IMR-90 (cell line): ENCODE measurements around the gene ZNF771. TPM values are rescaled to one million over a fixed set of nuclear protein-coding genes. Genes with fewer than 3 reads are reported as not detected.

Source experiments
- ATAC-seq: fragments of 200-7000 bp; cut with Tn5 transposase; 2 replicates; pipeline ENCODE4 v1.9.1; 2020; ENCODE audit warnings: low read depth, mild to moderate bottlenecking, moderate library complexity
- BruUV-seq: library from RNA; stranded (reverse); fragments of 400-500 nt; replicated peaks from 2 replicates; lab custom pipeline; 2021; lab: Mats Ljungman, UMichigan
- CTCF ChIA-PET: fragments of 300-600 bp; formaldehyde crosslinking; extraction: SDS; loops from one replicate; lab custom pipeline; 2021; ENCODE audit warnings: antibody characterized with exemption; lab: Yijun Ruan, JAX
- POLR2A ChIA-PET: fragments of 300-600 bp; sonication (Branson Sonifier 250); formaldehyde crosslinking; loops from one replicate; lab custom pipeline; 2022; ENCODE audit warnings: antibody characterized with exemption; ENCODE audit not compliant: unreplicated experiment; lab: Charles Lee
- DNase-seq: peaks from one replicate; pipeline ENCODE4 v3.0.0; 2013
- H2AFZ ChIP-seq: replicated peaks from 2 replicates; pipeline ENCODE3; 2013; ENCODE audit warnings: low read length, mild to moderate bottlenecking; ENCODE audit not compliant: poor library complexity
- H2AK5ac ChIP-seq: 2 replicates; pipeline ENCODE4 v1.6.1; 2013; ENCODE audit warnings: low read depth, low read length, inconsistent platforms
- H2AK9ac ChIP-seq: replicated peaks from 2 replicates; pipeline ENCODE3; 2013; ENCODE audit warnings: mild to moderate bottlenecking, low read depth, low read length, moderate library complexity; ENCODE audit not compliant: poor library complexity
- H2BK120ac ChIP-seq: 2 replicates; pipeline ENCODE4 v1.6.1; 2013; ENCODE audit warnings: low read depth, low read length, inconsistent platforms
- H2BK15ac ChIP-seq: 3 replicates; pipeline ENCODE4 v1.6.1; 2013; ENCODE audit warnings: low read depth, low read length, inconsistent platforms
- H2BK20ac ChIP-seq: 2 replicates; pipeline ENCODE4 v1.6.1; 2013; ENCODE audit warnings: low read depth, mild to moderate bottlenecking, inconsistent platforms, low read length, moderate library complexity
- H2BK5ac ChIP-seq: 2 replicates; pipeline ENCODE4 v1.6.1; 2013; ENCODE audit warnings: mild to moderate bottlenecking, low read depth, low read length, inconsistent platforms; ENCODE audit not compliant: poor library complexity, severe bottlenecking
- H3K14ac ChIP-seq: replicated peaks from 2 replicates; pipeline ENCODE4 v1.6.1; 2013; ENCODE audit warnings: low read depth, low read length, inconsistent platforms
- H3K18ac ChIP-seq: 2 replicates; pipeline ENCODE4 v1.6.1; 2013; ENCODE audit warnings: low read depth, low read length, control low read depth
- H3K23ac ChIP-seq: 2 replicates; pipeline ENCODE4 v1.6.1; 2013; ENCODE audit warnings: low read depth, low read length, inconsistent platforms
- H3K27ac ChIP-seq: 2 replicates; pipeline ENCODE4 v1.5.1; 2013; ENCODE audit warnings: mild to moderate bottlenecking, control low read depth, low read length; ENCODE audit not compliant: insufficient read depth
- H3K27me3 ChIP-seq: 2 replicates; pipeline ENCODE4 v1.6.1; 2013; ENCODE audit warnings: low read length; ENCODE audit not compliant: control insufficient read depth, insufficient read depth
- H3K36me3 ChIP-seq: 2 replicates; pipeline ENCODE4 v1.6.1; 2013; ENCODE audit warnings: low read length, mixed read lengths; ENCODE audit not compliant: control insufficient read depth, insufficient read depth
- H3K4ac ChIP-seq: 2 replicates; pipeline ENCODE4 v1.6.1; 2013; ENCODE audit warnings: low read depth, low read length, inconsistent platforms
- H3K4me1 ChIP-seq: 2 replicates; pipeline ENCODE4 v1.6.1; 2013; ENCODE audit warnings: low read length, mixed read lengths; ENCODE audit not compliant: control insufficient read depth, insufficient read depth
- H3K4me2 ChIP-seq: 2 replicates; pipeline ENCODE4 v1.6.1; 2013; ENCODE audit warnings: low read depth, mild to moderate bottlenecking, control low read depth, low read length, moderate library complexity
- H3K4me3 ChIP-seq: 2 replicates; pipeline ENCODE4 v1.5.1; 2013; ENCODE audit warnings: low read depth, mild to moderate bottlenecking, control low read depth, low read length, moderate library complexity; ENCODE audit not compliant: insufficient read depth
- H3K56ac ChIP-seq: 2 replicates; pipeline ENCODE4 v1.6.1; 2013; ENCODE audit warnings: low read length, inconsistent platforms; ENCODE audit not compliant: insufficient read depth; ENCODE audit errors: extremely low read depth
- H3K79me1 ChIP-seq, 2 experiments: 2 replicates each; pipeline ENCODE4 v1.6.1; 2013; ENCODE audit warnings: low read length in 2 of 2, inconsistent platforms in 1 of 2, low read depth in 1 of 2
- H3K9ac ChIP-seq: 2 replicates; pipeline ENCODE4 v1.6.1; 2013; ENCODE audit warnings: low read depth, low read length, control low read depth
- H3K9me1 ChIP-seq: 2 replicates; pipeline ENCODE4 v1.6.1; 2013; ENCODE audit warnings: low read length, inconsistent platforms; ENCODE audit not compliant: insufficient read depth
- H3K9me3 ChIP-seq: 2 replicates; pipeline ENCODE4 v1.6.1; 2013; ENCODE audit warnings: low read length; ENCODE audit not compliant: control insufficient read depth, insufficient read depth
- H4K20me1 ChIP-seq: 2 replicates; pipeline ENCODE4 v1.6.1; 2013; ENCODE audit warnings: low read length, inconsistent platforms; ENCODE audit not compliant: insufficient read depth
- H4K5ac ChIP-seq: 2 replicates; pipeline ENCODE4 v1.6.1; 2013; ENCODE audit warnings: mild to moderate bottlenecking, low read depth, low read length, control low read depth
- H4K8ac ChIP-seq, 2 experiments: 2 replicates each; pipeline ENCODE4 v1.6.1; 2013; ENCODE audit warnings: low read depth in 2 of 2, low read length in 2 of 2, control low read depth in 1 of 2, inconsistent platforms in 1 of 2
- H4K91ac ChIP-seq: 2 replicates; pipeline ENCODE4 v1.6.1; 2013; ENCODE audit warnings: low read depth, low read length, inconsistent platforms; ENCODE audit not compliant: insufficient read depth
- BHLHE40 ChIP-seq: fragments of 150-350 bp; IDR thresholded peaks from 2 replicates; pipeline ENCODE4 v1.6.1; 2016; ENCODE audit warnings: mild to moderate bottlenecking, low read depth, low read length
- CEBPB ChIP-seq: IDR thresholded peaks from 2 replicates; pipeline ENCODE4 v1.6.1; 2012; ENCODE audit warnings: low read depth, low read length, improper control_type of control experiment
- CHD1 ChIP-seq: IDR thresholded peaks from 2 replicates; pipeline ENCODE4 v1.6.1; 2012; ENCODE audit warnings: low read depth, low read length, improper control_type of control experiment
- CTCF ChIP-seq: conservative IDR thresholded peaks from 2 replicates; pipeline ENCODE4 v1.5.1; 2012; ENCODE audit warnings: mild to moderate bottlenecking, low read depth, low read length, improper control_type of control experiment
- ELK1 ChIP-seq: fragments of 150-350 bp; IDR thresholded peaks from 2 replicates; pipeline ENCODE4 v1.6.1; 2016; ENCODE audit warnings: low read depth, mild to moderate bottlenecking, low read length, moderate library complexity, borderline replicate concordance
- FOS ChIP-seq: fragments of 150-350 bp; IDR thresholded peaks from 2 replicates; pipeline ENCODE4 v1.6.1; 2016; ENCODE audit warnings: low read depth, low read length
- MAFK ChIP-seq: IDR thresholded peaks from 2 replicates; pipeline ENCODE4 v1.6.1; 2012; ENCODE audit warnings: low read depth, low read length, improper control_type of control experiment
- MAZ ChIP-seq: IDR thresholded peaks from 2 replicates; pipeline ENCODE4 v1.6.1; 2012; ENCODE audit warnings: low read depth, mild to moderate bottlenecking, low read length, improper control_type of control experiment, moderate library complexity, borderline replicate concordance
- MXI1 ChIP-seq: IDR thresholded peaks from 2 replicates; pipeline ENCODE4 v1.6.1; 2012; ENCODE audit warnings: low read depth, mild to moderate bottlenecking, low read length, moderate library complexity, borderline replicate concordance
- NFE2L2 ChIP-seq: fragments of 150-350 bp; IDR thresholded peaks from 2 replicates; pipeline ENCODE4 v1.6.1; 2016; ENCODE audit warnings: low read depth, mild to moderate bottlenecking, low read length
- POLR2A ChIP-seq: IDR thresholded peaks from 2 replicates; pipeline ENCODE4 v1.6.1; 2012; ENCODE audit warnings: mild to moderate bottlenecking, low read depth, low read length
- RAD21 ChIP-seq: IDR thresholded peaks from 2 replicates; pipeline ENCODE4 v1.6.1; 2012; ENCODE audit warnings: low read length, improper control_type of control experiment
- RCOR1 ChIP-seq: IDR thresholded peaks from 2 replicates; pipeline ENCODE4 v1.6.1; 2012; ENCODE audit warnings: mild to moderate bottlenecking, low read length, improper control_type of control experiment; ENCODE audit not compliant: insufficient replicate concordance
- RFX5 ChIP-seq: IDR thresholded peaks from 2 replicates; pipeline ENCODE4 v1.8.0; 2012; ENCODE audit warnings: low read depth, mild to moderate bottlenecking, low read length, moderate library complexity
- SMC3 ChIP-seq: fragments of 150-350 bp; IDR thresholded peaks from 2 replicates; pipeline ENCODE4 v1.6.1; 2016; ENCODE audit warnings: low read depth, mild to moderate bottlenecking, antibody characterized with exemption, low read length, moderate library complexity
- USF2 ChIP-seq: fragments of 150-350 bp; IDR thresholded peaks from 2 replicates; pipeline ENCODE4 v1.6.1; 2017; ENCODE audit warnings: mild to moderate bottlenecking, antibody characterized with exemption, low read length, low read depth
- WGBS, 2 experiments: methylation state at CpG; one replicate each; pipeline versions ENCODE4 v1.1.5 to v1.1.7; 2013; ENCODE audit warnings: missing lambda C conversion rate in 2 of 2; ENCODE audit not compliant: insufficient read length in 1 of 2; ENCODE audit errors: extremely low coverage in 2 of 2; 5-methylcytosine and 5-hydroxymethylcytosine counted together
- dilution Hi-C: fragments of 300-500 bp; cut with HindIII; formaldehyde crosslinking; loops from one replicate; pipeline ENCODE4 v1.14.3; 2018; ENCODE audit warnings: low sequenced_read_pairs; ENCODE audit not compliant: unreplicated experiment
- in situ Hi-C: fragments of 300-500 bp; cut with MboI; formaldehyde crosslinking; loops from 3 replicates; pipeline ENCODE4 v1.14.3; 2019; ENCODE audit warnings: low sequenced_read_pairs, inconsistent platforms, mixed read lengths
- intact Hi-C: fragments of 100-400 bp; cut with micrococcal nuclease; formaldehyde crosslinking; loops from 2 replicates; pipeline ENCODE4 v1.10.0; 2022
- polyA plus RNA-seq, 3 experiments: library from polyadenylated mRNA; depleted of rRNA; stranded (reverse); fragments of >200 nt; gene quantifications; 2 replicates each; pipeline ENCODE4 v1.2.3, GENCODE V29; 2012; ENCODE audit warnings: low replicate concordance in 1 of 3
- total RNA-seq: library from RNA; depleted of rRNA; stranded (reverse); fragments of >200 nt; gene quantifications from 2 replicates; pipeline ENCODE4 v1.2.3, GENCODE V29; 2012

The ZNF771 gene
- total and polyA plus RNA-seq, 2 of the 4 experiments (the other 2 are of a cell fraction): 5.2 to 10.9 TPM

GRCh38 chr16:30372725-30373124 lies 34.7 kb upstream of the ZNF771 start:
- dilution Hi-C loops: no loop called here
- whole genome bisulfite sequencing, 2 experiments: 84% methylated on average over 3 of the region's 5 CpGs; no CpG with 5 or more reads in 1 of the 2 experiments
- no peak overlapping the region for H2AK9ac ChIP-seq
- H3K23ac ChIP-seq: no peak overlapping the region
- ChIA-PET CTCF (no interaction called here), POLR2A (no interaction called here)
- H3K79me1 ChIP-seq: peaks cover 0 to 36% of the 10 kb centered on the region in 2 experiments; a peak in 3 of 4 replicates
- H3K9me3 ChIP-seq: no peaks in the 10 kb centered on the region
- in situ Hi-C loops: no loop called here
- no peaks in the 10 kb centered on the region for H3K36me3 ChIP-seq
- H4K8ac ChIP-seq: no peak overlapping the region
- H4K5ac ChIP-seq: no peak overlapping the region
- no peak overlapping the region for H2BK120ac ChIP-seq
- H4K20me1 ChIP-seq: peaks cover 18% of the 10 kb centered on the region
- no peak overlapping the region for H2BK5ac ChIP-seq
- H2BK15ac ChIP-seq: no peak overlapping the region
- TF ChIP-seq FOS (no peak), RAD21 (no peak), CHD1 (no peak), CEBPB (no peak), SMC3 (no peak), RFX5 (no peak), ELK1 (no peak), MAFK (no peak), USF2 (no peak), NFE2L2 (no peak), MAZ (no peak), RCOR1 (no peak), BHLHE40 (no peak), MXI1 (no peak), CTCF (no peak), POLR2A (no peak)
- H3K9me1 ChIP-seq: peaks cover 19% of the 10 kb centered on the region
- ATAC-seq (no peak), DNase-seq (no peak)
- H3K4me3 ChIP-seq: no peak overlapping the region
- no peak overlapping the region for H3K27ac ChIP-seq
- H3K18ac ChIP-seq: no peak overlapping the region
- H2AFZ ChIP-seq: no peak overlapping the region
- no peak overlapping the region for H3K56ac ChIP-seq
- no TSS peak for BruUV-seq
- no peaks in the 10 kb centered on the region for H3K27me3 ChIP-seq
- no peak overlapping the region for H3K9ac ChIP-seq
- H3K4ac ChIP-seq: no peak overlapping the region
- intact Hi-C loops: no loop called here
- H3K4me2 ChIP-seq: no peak overlapping the region
- H3K4me1 ChIP-seq: peaks cover 5% of the 10 kb centered on the region
- H3K14ac ChIP-seq: no peak overlapping the region
- no peak overlapping the region for H2BK20ac ChIP-seq
- no peak overlapping the region for H2AK5ac ChIP-seq
- no peak overlapping the region for H4K91ac ChIP-seq
